Astrocyte of the hippocampus (primary cell): Measurements from ENCODE around the gene KRT86.
A peak's percentile ranks its signal among the peaks of the same experiment; 100 is the strongest.
"Not testable (repeated sequence)": the region's sequence is repeated elsewhere in the genome, so short reads cannot be mapped to it uniquely, and the experiment has no call there.

Experiments used
- DNase-seq: peaks from one replicate; pipeline ENCODE4 v3.0.0; 2011; ENCODE audit warnings: low read depth, low spot score

Gene KRT86

DNA sequence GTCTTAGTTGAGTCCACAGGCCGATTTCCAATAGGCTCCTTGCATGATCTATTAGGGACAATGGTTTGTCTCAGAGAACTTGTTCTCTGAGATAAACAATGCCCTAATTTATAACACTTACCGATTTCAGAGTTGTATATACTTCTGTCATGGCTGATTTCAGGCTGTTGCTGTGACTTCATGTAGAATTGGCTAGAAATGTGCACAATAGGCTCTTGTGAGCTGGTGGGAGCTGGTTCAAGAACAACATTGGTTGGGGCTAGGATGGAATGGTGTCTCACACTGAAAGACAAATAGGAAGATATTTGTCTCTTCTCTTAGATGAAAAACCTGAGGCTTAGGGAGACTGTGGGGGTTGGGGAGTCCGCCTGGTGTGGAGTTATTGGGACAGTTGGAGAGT, 6.7 kb upstream of the KRT86 start:
- DNase-seq, result no peak

DNA sequence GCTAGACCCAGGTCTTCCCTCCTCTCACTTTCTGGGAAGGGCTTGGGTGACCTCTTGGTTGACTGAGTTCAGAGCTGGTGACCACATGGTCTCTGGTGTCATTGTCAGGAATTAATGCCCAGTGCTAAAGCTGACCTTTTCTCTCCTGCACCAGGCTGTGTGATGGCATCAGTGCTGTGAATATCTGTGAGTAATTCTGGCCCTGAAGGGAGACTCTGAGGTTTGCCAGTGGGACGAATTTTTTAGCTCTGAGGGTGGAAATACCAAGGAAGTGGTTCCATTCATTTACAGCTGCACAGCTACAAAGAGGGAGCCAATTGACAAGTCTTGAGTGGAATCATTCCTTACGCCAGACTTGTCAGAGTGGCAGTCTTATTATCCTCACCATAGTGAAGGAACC, 6.2 kb upstream of the KRT86 start:
- DNase-seq, result peak; percentile 72

GRCh38 chr12:52270541-52271070, 3.8 kb upstream of the KRT86 start:
- no peak for DNase-seq

DNA sequence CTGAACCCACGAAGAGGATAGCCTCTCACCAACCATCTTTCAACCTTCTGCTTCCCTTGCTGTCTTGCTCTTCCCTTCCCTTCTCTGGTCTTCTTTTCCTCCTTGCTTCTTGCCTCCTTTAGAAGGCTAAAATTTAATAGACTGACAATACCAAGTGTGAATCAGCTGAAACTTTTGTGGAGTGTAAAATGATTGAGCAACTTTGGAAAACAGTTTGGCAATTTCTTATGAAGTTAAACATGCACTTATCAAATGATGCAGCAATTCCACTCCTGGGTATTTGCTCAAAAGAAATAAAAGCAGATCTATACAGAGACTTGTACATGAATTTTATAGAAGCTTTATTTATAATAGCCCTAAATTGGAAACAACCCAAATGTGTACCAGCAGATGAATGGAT, 3.3 kb upstream of the KRT86 start:
- DNase-seq, result no peak

- no peak for DNase-seq
These were observed 1.2 kb downstream of the KRT86 start for GRCh38 chr12:52275686-52276085.

GRCh38 chr12:52277486-52278245, 3.2 kb downstream of the KRT86 start:
- DNase-seq, result no peak

GRCh38 chr12:52278575-52279421, 4.4 kb downstream of the KRT86 start:
- peak; percentile 94 for DNase-seq

DNA sequence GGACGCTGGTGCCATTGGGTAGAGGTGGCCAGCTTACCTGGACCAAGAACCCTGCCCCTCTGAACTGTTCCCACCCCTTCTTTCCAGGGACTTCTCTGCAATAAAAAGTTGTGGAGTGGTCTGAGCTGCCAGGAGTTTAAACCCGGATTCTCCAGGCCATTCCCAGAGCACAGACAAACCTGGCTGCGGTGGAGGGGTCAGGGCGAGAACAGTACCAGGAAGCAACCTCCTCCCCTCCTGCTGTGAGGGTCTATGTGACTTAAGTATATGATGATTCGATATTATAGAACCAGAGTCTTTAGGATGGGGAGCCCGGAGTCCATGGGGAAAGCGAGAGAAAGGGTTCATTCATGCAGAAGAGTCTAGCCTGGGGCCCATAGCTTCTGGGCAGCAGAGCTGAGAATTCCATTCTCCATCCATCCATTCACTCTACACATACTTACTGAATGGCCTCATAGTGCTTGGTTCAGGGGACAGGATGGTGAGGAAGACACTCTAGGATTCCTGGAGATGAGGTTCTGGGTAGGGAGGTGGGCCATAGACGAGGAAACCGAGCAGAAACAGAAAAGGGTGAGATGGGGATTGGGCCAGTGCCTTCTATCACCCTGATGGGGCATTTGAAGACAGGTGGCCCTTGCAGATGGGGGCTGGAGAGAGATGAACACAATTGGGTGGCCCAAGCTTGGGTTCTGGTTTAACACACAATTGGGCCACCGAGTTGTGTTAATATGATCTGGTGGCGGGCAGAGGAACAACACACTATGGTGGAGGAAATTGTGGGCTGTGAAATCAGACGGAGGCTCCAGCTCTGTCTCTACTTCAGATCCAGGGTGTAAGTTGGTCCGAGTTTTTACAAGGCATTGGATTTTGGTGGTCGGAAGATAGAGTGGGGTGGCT, 5.2 kb downstream of the KRT86 start:
- DNase-seq, result peak; percentile 84

DNA sequence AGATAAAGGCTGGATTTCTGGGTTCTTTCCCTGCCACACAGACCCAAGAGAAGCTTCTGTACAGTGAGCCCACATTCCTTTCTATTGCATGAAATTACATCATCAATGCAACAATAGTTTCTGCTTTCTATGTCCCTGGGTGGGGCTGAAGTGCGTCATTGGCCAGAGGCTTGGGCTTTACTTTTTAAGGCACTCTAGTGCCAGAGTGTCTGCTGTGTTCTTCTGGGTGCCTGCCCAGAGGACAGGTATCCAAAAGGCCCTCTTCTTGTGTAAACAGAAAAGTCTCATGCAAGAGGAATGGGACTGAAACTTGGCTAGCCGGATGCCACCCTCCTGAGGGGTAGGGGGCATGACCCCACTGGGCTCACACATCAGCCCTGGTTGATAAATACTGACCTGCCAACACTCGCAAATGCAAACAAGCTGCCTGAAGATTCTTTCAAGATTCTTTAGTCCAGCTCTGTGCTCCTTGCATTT, 5.9 kb downstream of the KRT86 start:
- peak; percentile 94 for DNase-seq

DNA sequence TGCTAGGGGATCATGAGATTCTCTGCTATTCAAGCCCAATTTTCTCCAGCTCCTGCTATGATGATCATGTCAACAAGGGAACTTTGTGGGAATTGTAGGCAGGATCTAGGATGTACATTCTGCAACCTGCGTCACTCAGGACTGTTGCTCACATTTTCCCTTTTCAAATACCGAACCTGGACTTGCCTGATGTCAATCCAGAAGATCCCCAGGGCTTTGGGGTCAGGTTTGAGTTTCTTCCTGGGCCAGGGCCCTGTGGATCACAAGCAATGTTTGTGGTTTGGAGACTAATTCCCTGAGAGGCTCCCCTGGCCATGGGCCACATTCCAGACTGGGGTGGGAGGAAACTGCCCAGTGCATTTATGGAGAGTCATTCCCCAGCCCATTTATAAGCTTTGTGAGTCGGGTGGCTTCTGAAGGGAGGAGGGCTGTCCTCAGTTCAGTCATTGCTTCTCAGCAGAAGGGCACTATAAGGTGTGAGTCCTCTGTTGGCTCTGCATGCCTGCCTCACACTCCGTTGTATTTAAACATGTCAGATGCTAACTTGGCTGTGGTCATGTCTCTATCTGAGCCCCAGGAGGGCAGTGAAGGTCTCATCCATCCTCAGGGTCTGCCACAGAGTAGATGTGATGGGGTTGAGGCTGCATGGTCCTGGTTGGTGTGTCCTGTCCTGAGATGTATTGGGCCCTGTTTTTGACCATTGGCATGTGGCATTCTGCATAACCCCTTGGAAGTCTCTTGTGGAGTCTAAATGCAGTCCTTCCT, 6.5 kb downstream of the KRT86 start:
- DNase-seq, result peak; percentile 98

DNA sequence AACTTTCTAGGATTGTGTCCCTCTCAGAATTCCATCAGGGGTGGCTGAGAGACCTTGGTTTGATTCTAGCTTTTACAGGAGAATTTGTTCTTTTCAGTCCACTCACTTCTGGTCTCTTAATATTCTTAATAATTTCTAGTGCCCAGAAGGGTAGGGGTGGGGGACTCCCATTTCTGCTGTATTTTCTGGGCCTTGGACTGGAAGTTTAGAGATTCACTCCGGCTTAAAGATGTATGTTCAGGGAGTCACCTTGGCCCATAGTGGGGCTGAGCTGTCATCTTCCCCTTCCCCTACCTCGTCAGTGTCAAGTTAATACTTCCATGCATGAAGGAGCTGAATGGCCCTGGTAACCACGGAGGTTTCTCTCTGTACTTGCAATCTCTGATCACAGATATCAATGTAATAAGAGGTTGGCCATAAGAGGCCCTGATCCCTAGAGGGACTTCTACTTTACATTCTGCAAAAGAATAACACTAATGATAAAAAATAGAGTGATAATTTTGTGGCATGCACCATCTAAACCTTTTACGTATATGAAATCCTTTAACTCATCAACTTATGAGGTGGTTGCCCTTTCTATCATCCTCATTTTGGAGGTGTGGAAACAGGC, 10.2 kb downstream of the KRT86 start:
- no peak for DNase-seq

DNA sequence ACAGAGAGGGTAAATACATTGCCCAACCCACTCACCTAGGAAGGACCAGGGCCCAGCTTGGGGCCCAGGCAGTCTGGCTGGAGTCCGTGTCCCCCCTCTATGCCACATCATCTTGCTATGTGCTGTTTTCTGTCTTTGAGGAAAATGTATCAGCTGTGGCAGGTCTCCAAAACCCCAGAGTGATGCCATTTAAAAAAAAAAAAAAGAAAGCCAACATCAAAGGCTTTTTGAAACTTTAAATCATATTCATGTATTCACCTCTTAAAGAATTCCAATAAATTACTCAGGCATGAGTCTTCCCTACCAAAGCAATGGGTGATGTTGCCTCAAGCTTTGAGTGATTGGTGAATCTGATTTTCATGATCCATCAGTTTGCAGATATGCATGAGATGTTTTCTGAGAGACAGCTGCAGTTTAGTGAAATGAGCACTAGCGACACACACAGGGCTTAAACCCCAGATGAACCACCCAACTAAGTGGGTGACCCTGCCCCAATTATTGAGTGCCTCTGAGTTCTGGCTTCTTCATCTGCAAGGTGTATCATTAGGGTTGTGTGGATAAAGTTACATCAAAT, 10.8 kb downstream of the KRT86 start:
- peak; percentile 62 for DNase-seq

GRCh38 chr12:52285851-52286530, 11.5 kb downstream of the KRT86 start:
- DNase-seq, result no peak

DNA sequence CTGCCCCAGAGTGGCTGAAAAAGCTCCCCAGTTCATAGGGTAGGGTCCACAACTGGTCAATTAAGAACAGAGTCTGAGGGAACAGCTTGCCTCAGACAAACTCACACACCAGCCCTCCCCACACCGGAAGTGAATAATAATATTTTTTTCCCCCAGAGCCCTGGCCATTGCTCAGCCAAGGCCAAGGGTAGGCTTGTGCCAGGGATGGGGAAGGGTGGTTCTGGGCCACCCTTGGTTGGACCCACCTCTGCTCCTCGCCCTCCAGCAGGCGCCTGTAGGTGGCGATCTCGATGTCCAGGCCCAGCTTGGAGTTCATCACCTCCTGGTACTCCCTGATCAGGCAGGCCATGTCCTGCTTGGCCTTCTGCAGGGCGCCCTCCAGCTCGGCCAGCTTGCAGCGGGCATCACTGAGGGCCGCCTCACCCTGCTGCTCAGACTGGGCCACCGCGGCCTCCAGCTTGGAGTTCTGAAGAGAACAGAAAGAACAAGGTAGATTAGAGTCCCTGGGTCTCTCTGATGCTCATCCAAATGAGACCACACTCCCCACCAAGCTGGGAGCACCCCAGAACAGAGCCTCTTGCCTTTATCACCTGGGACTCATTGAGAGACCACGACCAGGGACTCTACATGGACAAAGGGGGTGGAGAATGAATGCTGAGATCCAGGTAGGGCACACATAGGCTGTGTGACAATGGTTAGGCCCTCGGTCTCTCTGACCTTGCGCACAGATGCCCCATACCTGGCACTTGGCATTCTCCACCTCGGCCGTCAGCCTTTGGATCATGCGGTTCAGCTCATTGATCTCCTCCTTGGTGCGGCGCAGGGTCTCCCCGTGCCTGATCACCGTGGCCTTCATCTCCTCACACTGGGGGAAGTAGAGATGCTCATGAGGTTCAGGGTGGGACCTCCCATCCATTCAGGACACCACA, 12.7 kb downstream of the KRT86 start:
- DNase-seq, result not testable (repeated sequence)

GRCh38 chr12:52287816-52288805, 13.7 kb downstream of the KRT86 start:
- not testable (repeated sequence) for DNase-seq

DNA sequence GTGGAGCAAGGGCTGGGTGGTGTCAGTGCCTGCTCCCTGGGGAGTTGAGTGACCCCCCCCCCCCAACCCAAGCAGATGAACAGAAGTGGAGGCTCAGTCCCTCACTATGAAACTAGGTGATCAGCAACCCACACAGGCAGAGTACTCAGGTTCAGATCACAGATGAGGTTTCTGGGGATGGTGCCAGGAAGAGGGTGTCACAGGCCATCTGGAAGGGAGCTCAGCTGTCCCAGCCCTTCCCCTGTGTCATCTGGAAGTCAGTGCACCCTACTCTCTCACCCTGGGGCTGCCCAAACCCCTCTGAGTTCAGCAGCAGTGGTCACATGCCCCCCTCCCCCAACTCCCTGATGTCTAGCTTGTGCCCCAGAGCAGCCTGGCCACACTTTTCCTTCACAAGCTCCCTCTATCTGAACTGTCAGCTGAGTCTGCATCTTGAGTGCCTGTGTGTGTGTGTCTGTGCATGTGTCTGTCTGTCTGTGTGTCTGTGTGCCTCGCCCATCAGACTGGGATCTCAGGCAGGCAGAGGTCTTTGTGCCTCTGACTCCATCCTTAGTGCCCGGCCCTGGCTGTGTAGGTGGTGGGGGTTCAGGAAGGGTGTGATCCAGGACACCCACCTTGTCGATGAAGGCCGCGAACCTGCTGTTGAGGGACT, 16.2 kb downstream of the KRT86 start:
- DNase-seq, result not testable (repeated sequence)
